Left cardiac atrium (tissue), 4 donors: ENCODE measurements around the gene SYNDIG1L. TPM values are rescaled to one million over a fixed set of nuclear protein-coding genes. Genes with fewer than 3 reads are reported as not detected.

ENCODE experiments used
- ATAC-seq, 2 donors: fragments of 200-7000 bp; cut with Tn5 transposase; one replicate each; pipeline ENCODE4 v1.9.1; 2020; ENCODE audit warnings: mild to moderate bottlenecking in 2 of 2, moderate library complexity in 2 of 2
- DNase-seq: peaks from one replicate; pipeline ENCODE4 v3.0.0-alpha.2; 2020
- intact Hi-C, 2 donors: fragments of 100-400 bp; cut with DNase I; formaldehyde crosslinking; loops; one replicate each; pipeline versions ENCODE4 v1.14.1 to v1.15.1; 2022 to 2023
- total RNA-seq, 2 donors: library from RNA; stranded (reverse); fragmentation: NEBNext Ultra II Directional; extraction: Animal tissue kit (Norgen Biotek cat#: 25700); gene quantifications; one replicate each; pipeline ENCODE4 v1.2.1, GENCODE V29; 2021
- donor health status: DM: no; HTN: yes; CAD: no.
- donor health status: DM: no; HTN: yes; CAD: no; lungs with severe emphysema.
- donor health status: DM: yes; HTN: yes; CAD: no.
- donor health status: Dilated cardiomyopathy.

SYNDIG1L gene
- total RNA-seq, 2 donors from 2014 or later, result 0.24 TPM; not detected in 1

DNA sequence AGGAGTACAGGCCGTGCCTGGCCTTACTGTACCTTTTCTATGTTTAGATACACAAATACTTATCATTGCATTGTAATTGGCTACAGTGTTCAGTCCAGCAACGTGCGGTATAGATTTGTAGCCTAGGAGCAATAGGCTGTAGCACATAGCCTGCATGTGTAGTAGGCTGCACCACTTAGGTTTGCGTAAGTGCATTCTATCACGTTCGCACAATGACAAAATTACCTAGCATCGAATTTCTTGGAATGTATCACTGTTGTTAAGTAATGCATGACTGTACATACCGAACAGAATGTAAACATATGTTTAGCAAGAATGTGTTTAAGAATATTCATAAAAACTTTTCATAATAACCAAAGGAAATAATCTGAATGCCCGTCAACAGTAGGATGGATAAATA is 45.8 kb downstream of the SYNDIG1L start:
- intact Hi-C loops, result no loop called here
- DNase-seq (no peak), ATAC-seq (no peak)

DNA sequence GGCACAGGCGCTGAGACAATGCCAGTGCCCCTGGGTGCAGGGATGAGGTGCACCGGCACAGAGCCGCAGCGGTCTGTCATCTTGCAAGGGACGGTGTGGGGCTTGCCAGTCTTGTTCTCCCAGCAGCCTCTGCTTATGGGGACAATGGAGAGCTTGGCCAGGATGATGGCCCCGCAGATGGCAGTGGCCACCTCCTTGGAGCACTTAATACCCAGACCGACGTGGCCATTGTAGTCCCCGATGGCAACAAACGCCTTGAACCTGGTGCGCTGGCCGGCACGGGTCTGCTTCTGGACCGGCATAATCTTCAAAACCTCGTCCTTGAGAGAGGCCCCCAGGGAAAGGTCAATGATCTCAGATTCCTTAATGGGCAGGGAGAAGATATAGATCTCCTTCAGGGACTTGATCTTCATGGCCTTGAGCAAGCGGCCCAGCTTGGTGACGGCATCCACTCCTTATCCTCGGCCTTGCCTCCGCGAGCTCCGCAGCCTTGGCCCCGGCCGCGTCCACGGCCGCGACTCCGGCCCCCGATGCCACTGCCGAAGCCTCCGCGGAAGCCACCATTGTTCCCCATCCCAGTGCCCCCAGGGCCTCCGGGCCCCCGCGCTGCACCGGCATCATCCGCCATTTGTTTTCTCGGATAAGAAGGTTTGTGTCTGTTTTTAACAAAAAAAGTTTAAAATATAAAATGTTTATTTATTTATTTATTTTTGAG is 47.9 kb downstream of the SYNDIG1L start:
- intact Hi-C loops, result no loop called here
- no peak for DNase-seq
- ATAC-seq, result no peak

DNA sequence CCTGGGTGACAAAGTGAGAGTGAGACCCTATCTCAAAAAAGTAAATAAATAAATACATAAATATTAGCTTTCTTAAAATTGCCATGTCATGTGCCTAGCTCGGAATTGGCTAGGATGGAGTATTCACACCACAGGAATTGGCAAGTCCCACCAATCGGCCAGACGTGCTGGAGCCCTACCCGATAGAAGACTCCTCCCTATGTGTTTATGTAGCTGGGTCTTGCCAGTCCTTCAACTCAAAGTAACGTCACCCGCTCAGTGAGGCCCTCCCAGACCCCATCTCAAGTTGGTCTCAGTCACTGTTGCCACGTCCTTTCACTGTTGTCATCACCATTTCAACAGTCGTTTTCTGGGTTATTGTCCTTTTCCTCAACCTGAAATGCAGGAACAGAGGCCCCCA is 57.6 kb downstream of the SYNDIG1L start:
- intact Hi-C loops, result loop anchor here in 1 of 2 donors (10.0 kb wide), 1 partner anchor 246 kb away; the partner anchor contains the start of gene LTBP2
- ATAC-seq, result no peak
- DNase-seq, result no peak

DNA sequence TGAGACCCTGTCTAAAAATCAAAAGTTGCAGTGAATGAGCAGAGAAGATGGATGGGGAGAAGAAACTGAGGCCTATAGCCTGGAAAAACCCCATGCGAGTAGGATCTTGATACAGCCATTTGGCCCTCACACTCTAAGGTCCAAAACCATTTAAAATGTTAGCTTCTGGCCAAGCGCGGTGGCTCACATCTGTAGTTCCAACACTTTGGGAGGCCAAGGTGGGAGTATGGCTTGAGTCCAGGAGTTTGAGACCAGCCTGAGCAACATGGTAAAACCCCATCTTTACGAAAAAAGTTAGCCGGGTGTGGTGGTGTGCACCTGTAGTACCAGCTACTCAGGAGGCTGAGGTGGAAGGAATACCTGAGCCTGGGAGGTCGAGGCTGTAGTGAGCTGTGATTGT is 58.0 kb downstream of the SYNDIG1L start:
- no peak for ATAC-seq
- no peak for DNase-seq
- intact Hi-C loops, result loop anchor here in 1 of 2 donors (10.0 kb wide), 1 partner anchor 247 kb away; the partner anchor contains the start of gene LTBP2

DNA sequence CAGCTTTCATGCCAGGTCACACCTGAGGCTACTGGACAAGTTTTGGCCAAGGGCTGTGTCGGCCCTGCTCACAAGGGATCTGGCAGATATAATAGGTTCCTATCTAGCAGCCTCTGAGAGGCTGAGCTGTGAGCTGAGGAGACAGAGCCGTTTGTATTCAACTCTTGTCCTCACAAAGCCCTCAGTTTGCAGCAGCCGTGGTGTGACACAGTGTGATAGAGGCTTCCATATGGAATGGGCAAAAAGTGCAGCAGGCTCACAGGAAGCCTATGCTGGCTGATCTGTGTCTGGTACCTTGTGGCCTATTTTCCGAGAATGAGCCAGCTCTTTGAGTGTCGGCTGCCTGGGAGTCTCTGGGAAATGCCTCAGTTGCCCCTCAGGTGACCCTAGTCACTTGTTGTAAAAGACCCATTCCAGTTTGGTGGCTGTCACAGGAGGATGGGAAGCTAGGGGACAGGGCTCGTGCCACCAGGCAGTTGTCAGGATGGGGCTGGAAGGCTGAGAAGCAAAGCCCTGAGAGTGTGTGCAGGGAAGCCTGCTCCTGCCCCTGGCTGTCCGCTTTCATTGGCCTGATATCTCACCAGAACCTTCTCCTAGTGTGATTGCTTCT is 61.6 kb downstream of the SYNDIG1L start:
- intact Hi-C loops, result loop anchor here (5.0 to 10.0 kb wide), 3 partner anchors 113 to 250 kb away; partner anchors contain the start of genes ISCA2 (in 1 of the 2), LTBP2 (in 1 of the 2) and NPC2 (in 1 of the 2)
- DNase-seq, result no peak
- no peak for ATAC-seq

DNA sequence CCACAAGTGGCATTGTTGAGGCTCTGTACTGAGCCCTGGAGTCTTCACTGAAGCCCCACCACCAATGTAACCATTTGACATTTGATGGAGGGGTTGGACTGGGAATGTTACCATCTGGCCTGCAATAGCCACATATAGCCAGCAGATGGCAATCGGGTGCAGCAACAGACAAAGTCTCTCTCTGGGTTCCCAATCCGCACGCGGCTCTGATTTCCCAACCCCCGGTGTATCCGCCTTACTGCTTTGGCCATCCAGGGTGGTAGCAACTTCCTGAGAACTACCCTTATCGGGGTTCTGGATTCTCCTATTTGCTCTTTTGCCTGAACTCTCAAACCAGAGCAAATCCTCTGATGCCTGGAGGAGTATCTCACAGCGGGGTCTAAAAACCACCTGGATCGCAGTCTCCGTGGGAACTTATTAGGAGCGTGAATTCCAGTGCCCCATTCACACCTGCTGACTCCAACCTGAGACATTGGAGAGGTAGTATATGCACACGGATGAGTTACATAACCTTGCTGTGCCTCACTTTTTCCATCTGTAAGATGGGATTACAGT is 63.6 kb downstream of the SYNDIG1L start:
- DNase-seq, result peak; percentile 83
- peak; percentile 88 to 90 for ATAC-seq
- intact Hi-C loops, result loop anchor here (1.0 to 10.0 kb wide), 4 partner anchors 115 to 252 kb away; partner anchors contain the start of genes ISCA2 (in 1 of the 2), LTBP2 (in 1 of the 2) and NPC2 (in 1 of the 2)

DNA sequence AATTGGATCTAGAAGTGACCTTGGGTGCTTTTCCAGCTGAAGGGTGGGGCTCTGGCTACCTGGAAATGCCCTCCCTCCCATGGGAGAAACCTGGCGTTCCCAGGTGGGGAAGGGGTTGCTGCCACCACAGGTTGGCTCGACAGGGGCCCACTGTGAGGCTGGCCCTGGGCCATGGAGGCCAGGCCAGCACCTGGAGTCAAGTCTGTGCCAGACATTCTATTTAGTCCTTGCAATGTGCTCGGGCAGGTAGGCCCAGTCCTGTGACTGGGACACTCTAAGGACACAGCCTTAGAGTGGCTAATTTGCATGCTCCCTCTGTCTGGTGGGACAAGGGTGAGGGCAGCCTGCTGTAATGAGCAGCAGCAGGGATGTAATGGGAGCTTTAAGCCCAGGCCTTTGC is 65.8 kb downstream of the SYNDIG1L start:
- intact Hi-C loops, result loop anchor here (5.0 to 10.0 kb wide), 3 partner anchors 117 to 255 kb away; partner anchors contain the start of genes ISCA2 (in 1 of the 2), LTBP2 (in 1 of the 2) and NPC2 (in 1 of the 2)
- no peak for DNase-seq
- no peak for ATAC-seq

DNA sequence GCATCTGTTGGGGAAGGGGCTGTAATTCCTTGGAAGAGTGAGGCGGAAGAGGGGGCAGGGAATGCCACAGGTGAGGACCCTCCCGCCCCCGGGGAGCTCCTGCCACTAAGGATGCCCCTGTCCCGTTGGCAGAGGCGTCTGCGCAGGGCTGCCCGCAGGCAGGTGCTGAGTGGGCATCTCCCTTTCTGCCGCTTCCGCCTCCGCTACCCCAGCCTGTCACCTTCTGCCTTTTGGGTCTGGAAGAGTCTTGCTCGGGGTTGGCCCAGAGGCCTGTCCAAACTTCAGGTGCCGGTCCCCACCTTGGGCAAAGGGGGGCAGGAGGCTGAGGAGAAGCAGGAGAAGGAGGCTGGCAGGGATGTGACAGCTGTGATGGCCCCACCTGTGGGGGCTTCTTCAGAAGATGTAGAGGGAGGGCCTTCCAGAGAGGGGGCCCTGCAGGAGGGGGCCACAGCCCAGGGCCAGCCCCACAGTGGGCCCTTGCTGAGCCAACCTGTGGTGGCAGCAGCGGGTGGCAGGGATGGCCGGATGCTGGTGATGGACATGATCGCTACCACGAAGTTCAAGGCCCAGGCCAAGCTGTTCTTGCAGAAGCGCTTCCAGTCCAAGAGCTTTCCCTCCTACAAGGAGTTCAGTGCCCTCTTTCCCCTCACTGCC is 67.7 kb downstream of the SYNDIG1L start:
- no peak for DNase-seq
- intact Hi-C loops, result no loop called here
- no peak for ATAC-seq

DNA sequence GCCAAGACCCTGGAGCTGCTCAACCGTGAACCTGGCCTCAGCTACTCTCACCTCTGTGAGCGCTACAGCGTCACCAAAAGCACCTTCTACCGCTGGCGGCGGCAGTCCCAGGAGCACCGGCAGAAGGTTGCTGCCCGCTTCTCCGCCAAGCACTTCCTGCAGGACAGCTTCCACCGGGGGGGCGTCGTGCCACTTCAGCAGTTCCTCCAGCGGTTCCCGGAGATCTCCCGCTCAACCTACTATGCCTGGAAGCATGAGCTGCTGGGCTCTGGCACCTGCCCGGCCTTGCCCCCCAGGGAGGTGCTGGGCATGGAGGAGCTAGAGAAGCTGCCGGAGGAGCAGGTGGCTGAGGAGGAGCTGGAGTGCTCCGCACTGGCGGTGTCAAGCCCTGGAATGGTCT is 68.4 kb downstream of the SYNDIG1L start:
- ATAC-seq, result no peak
- intact Hi-C loops, result no loop called here
- DNase-seq, result no peak

DNA sequence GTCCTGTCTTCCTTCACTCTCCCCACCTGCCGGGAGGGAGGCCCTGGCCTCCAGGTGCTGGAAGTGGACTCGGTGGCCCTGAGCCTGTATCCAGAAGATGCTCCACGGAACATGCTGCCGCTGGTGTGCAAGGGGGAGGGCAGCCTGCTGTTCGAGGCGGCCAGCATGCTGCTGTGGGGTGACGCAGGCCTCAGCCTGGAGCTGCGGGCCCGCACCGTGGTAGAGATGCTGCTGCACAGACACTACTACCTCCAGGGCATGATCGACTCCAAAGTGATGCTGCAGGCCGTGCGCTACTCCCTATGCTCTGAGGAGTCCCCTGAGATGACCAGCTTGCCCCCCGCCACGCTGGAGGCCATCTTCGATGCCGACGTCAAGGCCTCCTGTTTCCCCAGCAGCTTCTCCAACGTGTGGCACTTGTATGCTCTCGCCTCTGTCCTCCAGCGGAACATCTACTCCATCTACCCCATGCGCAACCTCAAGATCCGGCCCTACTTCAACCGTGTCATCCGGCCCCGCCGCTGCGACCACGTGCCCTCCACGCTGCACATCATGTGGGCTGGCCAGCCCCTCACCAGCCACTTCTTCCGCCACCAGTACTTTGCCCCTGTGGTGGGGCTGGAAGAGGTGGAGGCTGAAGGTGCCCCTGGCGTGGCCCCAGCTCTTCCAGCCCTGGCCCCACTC is 69.0 kb downstream of the SYNDIG1L start:
- ATAC-seq, result no peak
- intact Hi-C loops, result no loop called here

More for the DNA sequence above, 69.0 kb downstream of the SYNDIG1L start:
- DNase-seq, result no peak

Other genes starting within 250 kb of the SYNDIG1L start
- not detected for gene VSX2, start 186.8 kb downstream of the SYNDIG1L start, total RNA-seq
- gene ABCD4, start 123.3 kb downstream of the SYNDIG1L start, total RNA-seq, result 10 to 100 TPM; 22.5 to 26.8 TPM
- not detected for gene VRTN, start 77.7 kb downstream of the SYNDIG1L start, total RNA-seq
- 100 to 1,000 TPM; 156 to 157 TPM for gene NPC2, start 67.1 kb upstream of the SYNDIG1L start, total RNA-seq
- gene ISCA2, start 67.6 kb upstream of the SYNDIG1L start, total RNA-seq, result 10 to 100 TPM; 34.1 to 39.1 TPM
- gene LTBP2, start 186.0 kb upstream of the SYNDIG1L start, total RNA-seq, result 10 to 100 TPM; 25.4 to 43.3 TPM